Activated effector memory CD4-positive, alpha-beta T cell treated with Interleukin-2 at 50 U/mL for 16 hours (primary cell): ENCODE results near the gene HEBP2.

Experiments used
- DNase-seq: peaks from one replicate; pipeline ENCODE4 v3.0.0-alpha.2; 2020

Gene HEBP2

DNA sequence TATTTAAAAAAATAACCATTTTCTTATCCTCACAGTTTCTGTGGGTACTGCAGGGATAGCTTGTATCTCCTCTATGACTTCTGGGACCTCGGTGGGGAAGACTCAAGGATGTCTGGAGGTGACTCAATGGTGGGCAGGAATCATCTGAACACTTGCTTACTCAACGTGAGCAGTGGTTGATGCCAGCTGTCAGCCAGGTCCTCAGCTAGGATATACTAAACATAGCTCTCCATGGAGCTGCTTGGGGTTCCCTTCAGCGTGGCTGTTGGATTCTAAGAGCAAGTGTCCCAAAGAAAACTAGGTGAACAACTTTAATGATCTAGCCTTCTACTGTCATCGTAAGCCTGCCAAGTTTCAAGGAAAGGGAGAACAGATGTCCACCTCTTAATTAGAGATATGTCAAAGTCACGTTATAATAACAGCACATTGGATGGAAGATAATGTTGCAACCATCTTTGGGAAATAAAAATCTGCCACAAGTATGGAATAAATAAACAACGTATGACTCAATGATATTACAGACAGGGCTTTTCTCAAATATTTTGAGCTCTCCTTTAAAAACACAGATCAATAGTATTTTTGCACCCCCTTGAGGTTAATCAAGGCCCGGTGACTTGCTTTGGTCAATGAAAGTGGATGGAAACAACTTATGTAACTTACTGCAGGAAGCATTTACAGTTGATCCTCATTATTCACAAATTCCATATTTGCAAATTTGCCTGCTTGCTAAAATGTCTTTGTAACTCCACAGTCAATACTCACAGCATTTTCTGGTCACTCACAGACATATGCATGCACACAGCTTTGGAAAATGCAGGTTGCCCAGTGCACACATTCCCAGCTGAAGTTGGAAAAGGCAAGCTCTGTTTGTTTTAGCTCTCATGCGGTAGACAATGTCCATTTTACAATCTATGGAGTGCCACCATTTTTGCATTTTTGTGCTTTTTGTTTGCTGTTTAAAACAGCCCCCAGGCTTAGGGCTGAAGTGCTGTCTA is 6.6 kb upstream of the HEBP2 start:
- no peak for DNase-seq

DNA sequence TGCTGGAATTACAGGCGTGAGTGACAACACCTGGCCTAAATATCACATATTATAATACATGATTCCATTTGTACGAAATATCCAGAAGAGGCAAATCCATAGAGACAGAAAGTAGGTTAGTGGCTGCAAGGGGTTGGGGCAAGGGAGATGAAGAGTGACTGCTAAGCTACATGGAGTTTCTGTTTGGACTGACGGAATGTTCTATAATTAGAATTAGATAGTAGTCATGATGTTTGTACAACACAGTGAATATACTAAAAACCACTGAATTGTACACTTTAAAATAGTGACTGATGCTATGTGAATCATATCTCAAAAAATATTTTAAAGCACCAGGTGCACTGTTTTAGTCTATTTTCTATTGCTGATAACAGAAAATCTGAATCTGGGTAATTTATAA is 3.7 kb upstream of the HEBP2 start:
- DNase-seq, result no peak

DNA sequence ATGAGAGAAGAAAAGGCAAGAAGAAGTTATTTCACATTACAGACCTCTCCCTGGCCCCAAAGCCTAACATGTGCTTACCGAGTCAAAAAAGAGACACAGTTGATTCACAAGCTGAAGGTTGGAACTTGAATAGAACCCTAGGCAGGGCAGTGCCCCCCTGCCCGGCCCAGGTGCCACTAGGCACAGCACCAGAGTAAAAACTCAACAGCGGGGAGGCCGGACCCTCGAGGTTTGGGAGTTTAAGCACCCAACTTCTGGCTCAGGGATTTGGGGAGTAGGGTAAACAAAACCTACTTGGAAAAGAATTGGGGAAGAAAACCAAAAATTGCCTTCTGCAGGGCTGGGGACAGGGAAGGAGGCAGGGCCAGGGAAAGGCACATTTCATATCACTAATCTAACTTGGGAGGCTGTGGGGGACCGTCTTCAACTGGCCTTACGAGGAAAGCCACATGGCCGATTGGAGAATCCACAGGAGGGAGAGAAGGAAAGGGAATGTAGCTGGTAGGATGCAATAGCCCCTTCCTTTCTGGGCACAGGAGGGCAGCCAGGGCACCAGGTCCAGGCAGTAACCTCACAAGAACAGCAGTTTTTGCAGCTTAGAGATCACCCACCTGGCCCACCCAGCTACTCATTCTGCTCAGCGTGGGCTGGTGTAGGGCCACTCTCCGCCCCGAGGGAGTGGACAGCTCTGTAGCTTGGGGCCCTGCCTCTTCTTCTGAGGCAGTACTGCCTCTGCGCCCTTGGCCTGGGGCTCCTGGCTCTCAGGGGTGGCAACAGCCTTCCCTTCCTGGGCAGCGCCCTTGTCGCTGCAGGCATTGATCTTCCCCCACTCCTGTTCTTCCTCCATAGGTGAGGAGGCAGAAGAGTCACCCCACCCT is 1.8 kb upstream of the HEBP2 start:
- no peak for DNase-seq

DNA sequence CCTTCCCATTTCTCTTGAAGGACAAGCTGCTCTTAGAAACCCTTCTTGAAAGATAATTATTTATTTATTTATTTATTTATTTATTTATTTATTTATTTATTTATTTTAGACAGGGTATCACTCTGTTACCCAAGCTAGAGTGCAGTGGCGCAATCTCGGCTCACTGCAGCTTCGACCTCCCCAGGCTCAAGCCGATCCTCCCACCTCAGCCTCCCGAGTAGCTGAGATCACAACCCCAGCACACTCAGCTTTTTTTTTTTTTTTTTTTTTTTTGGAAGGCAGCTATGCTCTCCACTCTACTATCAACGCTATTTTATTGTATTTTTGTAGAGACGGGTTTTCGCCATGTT is 1.2 kb upstream of the HEBP2 start:
- DNase-seq, result no peak

DNA sequence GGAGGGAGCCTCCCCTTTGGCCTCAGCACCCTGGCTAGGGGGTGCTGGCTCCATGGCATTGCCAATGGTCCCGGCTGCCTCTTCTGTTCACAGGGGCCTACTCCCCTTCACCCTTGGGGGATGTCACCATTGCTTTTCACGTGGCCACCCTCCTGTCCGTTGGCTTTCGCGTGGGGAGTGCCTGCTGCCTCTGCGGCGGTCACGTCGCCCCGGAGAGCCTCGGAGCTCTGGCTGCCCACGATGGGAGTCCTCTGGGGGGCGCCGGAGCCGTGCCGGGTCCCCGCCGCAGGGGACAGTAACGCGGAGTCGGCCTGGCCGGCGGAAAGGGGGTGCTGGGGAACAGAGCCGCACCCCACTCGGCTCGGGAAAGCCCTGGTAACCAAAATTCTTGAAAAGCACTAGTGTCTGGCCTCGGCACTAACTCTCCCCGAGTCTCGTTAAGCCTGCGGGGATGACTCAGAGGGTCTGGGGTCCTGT is 661 bp upstream of the HEBP2 start:
- no peak for DNase-seq

DNA sequence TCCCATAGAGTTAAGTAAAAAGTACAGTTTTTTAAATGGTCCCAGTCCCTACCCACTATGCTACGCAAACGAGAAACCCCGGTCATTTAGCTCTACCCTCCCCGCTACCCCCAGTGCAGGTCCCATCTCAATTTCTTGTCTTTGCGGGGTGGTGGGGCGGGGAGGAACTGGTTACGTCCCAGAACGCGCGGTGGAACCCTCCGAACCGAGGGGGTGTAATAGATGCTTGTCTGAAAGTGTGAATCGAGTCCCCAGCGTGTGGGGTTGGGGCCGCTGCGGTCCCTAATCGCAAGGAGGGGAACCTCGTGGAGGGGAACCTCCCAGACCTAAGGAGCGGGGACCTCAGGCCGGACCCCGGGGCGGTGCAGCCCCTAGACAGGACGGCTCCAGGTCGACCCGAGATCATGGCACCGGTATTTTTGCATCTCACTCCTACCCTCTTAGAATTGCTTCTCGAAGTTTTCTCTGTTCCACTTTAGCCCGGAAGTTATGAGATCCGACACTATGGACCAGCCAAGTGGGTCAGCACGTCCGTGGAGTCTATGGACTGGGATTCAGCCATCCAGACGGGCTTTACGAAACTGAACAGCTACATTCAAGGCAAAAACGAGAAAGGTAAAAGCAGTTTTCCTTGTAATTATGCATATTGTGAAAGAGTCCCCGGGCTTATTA is 779 bp downstream of the HEBP2 start:
- peak; percentile 25 for DNase-seq

DNA sequence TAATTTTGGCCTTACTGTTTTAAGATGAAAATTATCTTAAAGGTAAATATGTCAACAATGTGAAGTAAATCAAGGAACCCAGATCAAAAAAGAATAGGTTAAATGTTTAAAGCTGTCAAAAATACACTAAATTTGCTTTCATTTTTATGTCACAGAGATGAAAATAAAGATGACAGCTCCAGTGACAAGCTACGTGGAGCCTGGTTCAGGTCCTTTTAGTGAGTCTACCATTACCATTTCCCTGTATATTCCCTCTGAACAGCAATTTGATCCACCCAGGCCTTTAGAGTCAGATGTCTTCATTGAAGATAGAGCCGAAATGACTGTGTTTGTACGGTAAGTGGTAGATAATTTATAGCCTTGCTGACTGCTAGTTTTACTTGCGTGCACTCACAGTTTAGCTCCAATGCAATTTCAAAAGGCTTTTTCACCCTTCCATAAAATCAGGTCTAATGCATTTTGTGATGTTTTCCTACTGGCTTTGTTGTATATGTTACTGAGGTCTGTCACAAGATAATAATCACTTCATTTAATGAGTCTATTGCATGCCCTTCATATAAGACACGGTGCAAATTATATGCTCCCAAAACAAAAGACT is 1.9 kb downstream of the HEBP2 start:
- DNase-seq, result no peak

DNA sequence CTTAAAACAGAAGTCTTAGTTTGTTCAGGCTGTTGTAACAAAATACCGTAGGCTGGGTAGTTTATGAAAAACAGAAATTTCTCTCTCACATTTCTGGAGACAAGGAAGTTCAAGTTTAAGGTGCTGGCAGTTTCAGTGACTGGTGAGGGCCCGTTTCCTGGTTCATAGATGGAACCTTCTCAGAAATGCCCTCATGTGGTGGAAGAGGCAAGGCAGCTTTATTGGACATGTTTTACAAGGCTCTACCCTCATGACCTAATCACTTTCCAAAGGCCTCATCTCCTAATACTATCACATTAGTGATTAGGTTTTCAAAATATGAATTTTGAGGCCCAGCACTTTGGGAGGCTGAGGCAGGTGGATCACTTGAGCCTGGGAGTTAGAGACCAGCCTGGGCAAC is 2.4 kb downstream of the HEBP2 start:
- no peak for DNase-seq

DNA sequence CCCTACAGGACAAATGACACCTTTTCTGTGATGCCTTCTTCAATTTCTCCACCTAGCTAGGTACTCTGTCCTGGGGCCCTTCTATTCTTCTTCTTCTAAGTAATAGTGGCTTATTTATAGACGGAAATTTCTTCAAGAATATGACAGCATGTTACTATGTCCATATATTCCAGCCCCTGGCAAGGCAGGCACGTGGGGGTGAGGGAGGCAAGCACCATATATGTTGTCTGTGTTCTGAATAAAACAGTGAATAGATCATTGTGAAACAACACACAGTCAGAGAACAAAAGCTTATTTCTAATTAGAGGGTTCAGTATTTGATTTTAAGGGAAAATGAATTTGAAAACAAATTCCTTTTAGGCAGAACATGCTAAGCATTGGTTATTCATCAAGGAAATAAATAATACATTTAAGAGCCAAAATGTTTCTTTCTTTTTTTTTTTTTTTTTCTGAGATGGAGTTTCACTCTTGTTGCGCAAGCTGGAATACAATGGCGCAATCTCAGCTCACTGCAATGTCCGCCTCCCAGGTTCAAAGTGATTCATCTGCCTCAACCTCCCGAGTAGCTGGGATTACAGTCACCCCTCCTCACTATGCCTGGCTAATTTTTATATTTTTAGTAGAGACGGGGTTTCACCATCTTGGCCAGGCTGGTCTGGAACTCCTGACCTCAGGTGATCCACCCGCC is 6.2 kb downstream of the HEBP2 start:
- no peak for DNase-seq

DNA sequence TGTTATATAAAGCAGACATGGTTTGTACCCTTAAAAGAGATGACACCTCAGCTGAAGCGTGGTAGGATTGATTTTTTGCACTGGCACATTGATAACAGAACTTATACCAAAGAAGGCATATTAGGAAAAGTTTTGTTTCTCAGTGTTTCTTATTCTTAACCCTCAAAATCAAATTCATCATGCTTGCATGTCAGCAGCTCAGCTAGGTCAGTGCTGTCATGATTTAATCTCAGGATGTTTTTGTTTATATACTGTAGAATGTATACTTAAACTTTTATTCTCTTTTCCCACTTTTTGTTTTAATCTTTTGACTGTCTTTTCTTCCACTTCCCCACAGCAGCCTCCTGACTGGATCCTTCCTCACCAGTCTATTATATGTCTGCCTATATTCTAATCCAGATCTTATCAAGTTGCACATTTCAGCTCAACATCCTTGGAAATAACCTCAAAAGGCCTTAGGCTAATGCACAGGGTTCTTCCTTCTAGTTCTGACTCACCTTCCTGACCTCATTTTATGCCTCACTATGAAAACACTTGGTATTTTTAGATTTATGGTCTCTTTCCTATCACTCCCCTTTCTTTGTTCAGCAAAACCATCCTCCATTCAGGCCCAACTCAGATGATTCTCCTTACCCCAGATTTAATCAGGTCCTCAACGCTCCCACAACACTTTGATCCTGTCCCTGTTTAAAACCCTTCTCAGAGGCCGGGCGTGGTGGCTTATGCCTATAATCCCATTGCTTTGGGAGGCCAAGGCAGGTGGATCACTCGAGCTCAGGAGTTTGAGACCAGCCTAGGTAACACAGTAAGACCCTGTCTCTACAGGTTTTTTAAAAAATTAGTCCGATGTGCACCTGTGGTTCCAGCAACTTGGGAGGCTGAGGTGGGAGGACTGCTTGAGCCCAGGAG is 7.2 kb downstream of the HEBP2 start:
- DNase-seq, result no peak

DNA sequence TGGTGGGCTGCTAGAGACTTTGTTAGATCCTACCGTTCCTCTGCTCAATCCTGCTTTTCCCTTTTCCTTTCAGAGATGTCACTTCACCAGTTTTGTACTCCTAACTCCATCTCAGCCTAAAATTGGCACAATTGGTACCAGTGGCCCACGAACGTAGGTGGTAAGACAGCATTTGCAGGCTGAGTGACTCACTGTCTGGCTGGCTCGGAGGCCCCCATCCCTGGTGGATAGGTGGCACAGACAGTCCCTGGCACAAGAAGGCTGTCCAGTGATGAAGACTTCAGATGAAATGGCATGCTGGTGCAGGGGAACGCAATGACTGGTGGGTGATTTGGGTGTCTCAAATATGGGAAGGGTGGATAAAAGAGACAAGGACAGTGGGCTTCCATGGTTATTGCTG is 11.1 kb downstream of the HEBP2 start:
- no peak for DNase-seq

DNA sequence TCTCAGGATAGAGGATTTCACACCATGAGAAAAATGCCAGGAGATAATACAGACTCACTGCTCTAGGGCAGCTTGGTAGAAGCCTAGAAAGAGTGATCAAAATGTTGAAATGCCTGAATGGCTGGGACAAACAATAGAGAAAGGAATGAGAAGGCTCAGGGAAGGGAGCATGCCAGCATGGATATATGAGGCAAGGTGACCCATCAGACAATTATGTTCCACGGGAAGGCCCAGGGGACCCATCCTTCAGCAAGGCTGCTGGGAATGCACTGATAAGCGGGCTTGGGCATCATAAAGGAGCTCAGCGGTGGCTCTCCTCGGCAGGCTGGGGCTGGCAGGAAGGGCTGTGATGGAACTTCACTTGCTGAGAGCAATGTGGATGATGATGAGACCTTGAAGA is 12.2 kb downstream of the HEBP2 start:
- no peak for DNase-seq

DNA sequence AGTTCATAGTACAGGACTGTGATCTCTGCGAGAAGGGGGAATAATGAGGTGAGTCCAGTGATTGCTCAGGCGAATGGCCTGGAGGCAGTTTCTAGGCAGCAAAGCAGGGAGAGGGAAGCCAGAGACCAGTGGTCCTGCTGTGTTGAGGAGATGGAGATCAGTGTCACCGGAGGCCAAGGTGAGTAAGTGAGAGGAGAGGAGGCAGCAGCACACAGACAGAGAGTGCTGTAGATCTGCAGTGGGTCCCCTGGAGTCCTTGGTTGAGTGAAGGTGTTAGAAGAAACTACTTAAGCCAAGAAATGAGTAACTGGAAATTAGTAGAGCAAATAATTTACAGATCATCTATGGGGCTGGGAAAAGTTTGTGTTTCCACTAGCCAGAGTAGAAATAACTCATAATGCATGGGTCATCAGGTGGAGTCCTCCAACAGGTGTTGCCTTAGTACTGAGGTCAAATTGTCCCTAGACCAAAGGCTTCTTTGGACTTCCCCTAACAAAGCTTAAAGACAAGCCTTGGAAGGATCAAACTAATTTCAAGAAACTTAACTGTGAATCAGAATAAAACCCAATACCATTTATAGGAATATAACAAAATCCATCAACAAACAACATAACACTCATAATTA is 13.6 kb downstream of the HEBP2 start:
- no peak for DNase-seq

DNA sequence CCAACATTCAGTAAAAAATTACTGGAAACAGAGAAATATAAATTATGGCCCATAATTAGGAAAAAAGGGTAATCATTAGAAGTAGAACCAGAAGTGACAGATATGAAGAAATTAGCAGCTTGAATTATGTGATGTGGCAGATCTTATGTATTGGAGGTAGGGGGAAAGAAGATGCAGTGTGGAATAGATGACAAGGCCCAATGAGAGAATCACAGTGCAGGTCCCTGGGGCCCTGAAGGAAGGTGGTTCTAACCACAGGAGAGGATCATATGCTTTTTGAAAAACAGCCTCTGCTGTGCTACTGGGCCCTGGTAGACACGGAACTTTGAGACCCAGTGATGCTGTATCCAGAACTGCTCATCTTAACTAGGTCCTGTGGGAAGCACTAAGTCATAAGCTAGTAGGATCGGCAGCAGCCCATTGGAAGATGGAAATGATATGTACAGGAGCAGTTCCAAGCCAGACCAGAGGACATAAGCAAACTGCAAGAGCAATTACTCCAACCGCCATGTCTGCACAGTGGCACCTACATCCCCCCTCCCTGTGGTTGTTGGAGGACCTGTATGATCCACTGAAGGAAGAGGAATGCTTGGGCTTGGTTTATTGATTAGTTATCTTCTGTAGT is 14.2 kb downstream of the HEBP2 start:
- DNase-seq, result no peak

DNA sequence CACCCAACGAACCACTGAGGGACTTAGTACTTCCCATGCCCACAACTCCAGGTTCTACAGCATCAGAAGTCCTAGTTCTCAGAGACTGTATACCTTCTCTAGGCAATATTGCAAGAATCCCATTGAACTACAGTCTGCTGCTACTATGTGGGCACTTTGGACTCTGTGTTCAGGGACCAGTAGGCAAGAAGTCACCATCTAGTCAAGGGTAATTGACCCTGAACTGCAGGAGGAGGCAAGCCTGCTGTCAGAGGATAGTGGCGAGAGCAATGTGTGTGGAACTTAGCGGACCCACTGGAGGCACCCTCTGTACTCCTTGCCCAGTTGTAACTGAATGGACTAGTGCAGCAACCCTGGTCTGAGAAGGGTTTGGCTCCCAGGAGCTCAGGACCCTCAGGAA is 15.7 kb downstream of the HEBP2 start:
- DNase-seq, result no peak

DNA sequence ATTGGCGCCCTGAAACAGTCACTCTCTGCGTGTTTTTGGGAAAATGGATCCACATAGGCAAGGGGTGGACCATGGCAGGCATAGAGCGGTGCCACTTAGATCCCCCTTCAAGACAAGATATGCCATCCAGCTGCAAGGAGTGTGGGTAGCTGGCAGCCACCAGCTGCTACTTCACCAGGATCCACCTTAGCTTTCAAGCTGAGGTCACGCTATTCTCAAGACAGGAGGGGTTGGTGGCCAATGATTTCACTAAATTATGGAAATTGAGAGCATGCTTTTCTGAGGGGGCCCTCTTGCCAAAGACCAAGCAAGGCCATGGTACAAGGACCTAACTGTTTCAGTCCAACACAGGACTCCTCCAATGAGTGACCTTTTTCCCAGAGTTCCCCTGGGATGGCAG is 16.3 kb downstream of the HEBP2 start:
- no peak for DNase-seq

DNA sequence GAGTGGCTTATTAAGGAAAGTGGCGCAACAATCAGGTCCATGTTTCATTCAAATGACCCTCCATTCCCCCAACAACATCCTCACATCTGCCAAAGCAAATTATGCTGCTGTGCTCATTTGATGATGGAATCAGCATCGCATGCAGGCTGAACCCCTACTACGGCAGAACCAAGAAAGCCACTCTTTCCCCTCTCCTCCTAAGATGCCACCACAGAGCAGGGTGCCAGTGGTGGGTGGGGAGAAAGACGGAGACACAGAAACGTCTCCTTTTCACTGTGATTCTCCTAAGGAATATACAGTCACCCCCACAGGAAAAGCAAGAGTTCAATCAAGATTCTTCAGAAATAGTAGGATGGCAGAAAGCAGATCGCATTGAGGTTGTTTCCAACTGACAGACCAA is 17.1 kb downstream of the HEBP2 start:
- DNase-seq, result no peak

DNA sequence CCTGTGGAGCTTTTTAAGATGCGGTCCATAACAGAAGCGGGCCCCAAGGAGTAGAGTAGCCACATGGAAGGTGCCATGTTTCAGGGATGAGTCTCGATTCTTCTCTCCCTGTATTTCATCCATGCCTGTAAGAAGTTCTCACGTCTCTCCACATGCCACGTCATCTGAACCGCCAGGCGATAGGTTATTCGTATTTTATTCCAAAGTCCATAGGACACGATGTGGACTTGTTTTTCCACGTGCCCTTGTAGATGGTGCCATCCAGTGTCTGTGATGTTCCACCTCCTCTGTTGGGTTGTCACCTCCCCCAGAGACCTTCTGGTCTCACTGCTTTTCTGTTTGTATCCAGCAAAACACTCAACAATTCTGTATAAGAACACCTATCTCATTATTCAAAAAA is 17.6 kb downstream of the HEBP2 start:
- DNase-seq, result no peak

DNA sequence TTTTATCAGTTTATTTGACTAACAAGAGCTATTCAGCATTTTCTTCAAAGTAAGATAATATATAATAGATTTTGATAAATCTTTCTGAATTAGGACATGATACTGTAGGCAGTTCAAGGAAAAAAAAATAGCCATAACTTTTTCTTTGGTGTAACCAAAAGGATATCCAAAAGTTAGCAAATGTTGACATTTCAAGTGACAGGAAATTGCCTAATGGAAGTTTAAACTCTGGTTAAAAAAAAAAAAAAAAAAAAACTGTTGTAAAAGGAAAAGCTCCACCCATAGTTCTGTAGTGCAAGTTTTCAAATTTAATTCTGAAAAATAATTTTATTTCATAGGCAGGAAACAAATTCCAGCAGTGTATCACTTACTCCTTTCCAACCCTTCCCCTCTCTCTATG is 18.8 kb downstream of the HEBP2 start:
- no peak for DNase-seq
